ENCODE data around the gene HAO2. TPM values are rescaled to one million over a fixed set of nuclear protein-coding genes. Genes with fewer than 3 reads are reported as not detected.

HAO2 gene
- total RNA-seq, 1 experiment from 2014 or later, result 0.13 TPM

DNA sequence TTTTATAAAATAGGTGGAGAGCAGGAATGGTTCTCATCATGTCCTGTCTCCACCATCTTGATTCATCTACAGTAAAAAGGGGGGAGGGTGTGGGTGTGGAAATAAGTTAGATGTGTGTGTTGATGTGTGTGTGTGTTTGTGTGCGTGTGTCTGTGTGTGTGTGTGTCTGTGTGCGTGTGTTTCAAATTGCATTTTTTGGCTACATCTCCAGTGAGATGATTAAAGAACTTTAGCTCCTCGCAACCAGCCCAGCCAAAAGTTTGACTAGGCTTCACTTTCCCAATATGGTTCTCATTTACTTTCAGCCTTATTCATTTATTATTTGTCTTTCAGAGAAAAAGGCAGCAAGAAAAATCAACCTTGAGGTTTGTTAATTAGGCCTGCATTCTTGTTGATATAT is 14.7 kb upstream of the HAO2 start:
- Mint-ChIP-seq H3K36me3 (ENCODE audit: insufficient read depth in 1 of 3, low read depth in 3 of 3) (peaks cover 11 to 19% (median 11%) of the 10 kb centered on the region in 3 experiments), H3K4me1 (peaks cover 0 to 23% of the 10 kb centered on the region in 2 experiments; a peak in 3 of 4 replicates), H3K27me3 (ENCODE audit: low read depth) (peaks cover 3% of the 10 kb centered on the region; the same call in 1 of the 2 replicates), H3K27ac (no peak overlapping the region), H3K9me3 (peaks cover 3 to 15% of the 10 kb centered on the region in 2 experiments; a peak in 4 of 5 replicates), H3K4me3 (no peak overlapping the region)
- no peak overlapping the region for H3K56ac ChIP-seq (ENCODE audit: insufficient read length, low read depth, low read length)
- no peak overlapping the region for H3K14ac ChIP-seq (ENCODE audit: insufficient read depth, low read length)
- no peaks in the 10 kb centered on the region for H4K20me1 ChIP-seq (ENCODE audit: control insufficient read depth, insufficient read depth, insufficient read length)
- no peak overlapping the region for H2BK15ac ChIP-seq (ENCODE audit: low read depth, low read length)
- no peak overlapping the region for H3K18ac ChIP-seq (ENCODE audit: insufficient read length, low read depth, low read length)
- H3K4me1 ChIP-seq (ENCODE audit: insufficient read depth, low read length), result no peaks in the 10 kb centered on the region
- no peak overlapping the region for H3K4ac ChIP-seq (ENCODE audit: low read depth, low read length)
- H3K27me3 ChIP-seq (ENCODE audit: insufficient read depth, low read length), result no peaks in the 10 kb centered on the region
- TF ChIP-seq, protein P1, sequence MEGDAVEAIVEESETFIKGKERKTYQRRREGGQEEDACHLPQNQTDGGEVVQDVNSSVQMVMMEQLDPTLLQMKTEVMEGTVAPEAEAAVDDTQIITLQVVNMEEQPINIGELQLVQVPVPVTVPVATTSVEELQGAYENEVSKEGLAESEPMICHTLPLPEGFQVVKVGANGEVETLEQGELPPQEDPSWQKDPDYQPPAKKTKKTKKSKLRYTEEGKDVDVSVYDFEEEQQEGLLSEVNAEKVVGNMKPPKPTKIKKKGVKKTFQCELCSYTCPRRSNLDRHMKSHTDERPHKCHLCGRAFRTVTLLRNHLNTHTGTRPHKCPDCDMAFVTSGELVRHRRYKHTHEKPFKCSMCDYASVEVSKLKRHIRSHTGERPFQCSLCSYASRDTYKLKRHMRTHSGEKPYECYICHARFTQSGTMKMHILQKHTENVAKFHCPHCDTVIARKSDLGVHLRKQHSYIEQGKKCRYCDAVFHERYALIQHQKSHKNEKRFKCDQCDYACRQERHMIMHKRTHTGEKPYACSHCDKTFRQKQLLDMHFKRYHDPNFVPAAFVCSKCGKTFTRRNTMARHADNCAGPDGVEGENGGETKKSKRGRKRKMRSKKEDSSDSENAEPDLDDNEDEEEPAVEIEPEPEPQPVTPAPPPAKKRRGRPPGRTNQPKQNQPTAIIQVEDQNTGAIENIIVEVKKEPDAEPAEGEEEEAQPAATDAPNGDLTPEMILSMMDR (conservative IDR thresholded peaks at IDR 0.05), result no peak
- H3K79me1 ChIP-seq (ENCODE audit: insufficient read depth, low read depth, low read length, poor library complexity, severe bottlenecking), result no peaks in the 10 kb centered on the region
- no peak for DNase-seq
- no peak overlapping the region for H2BK20ac ChIP-seq (ENCODE audit: low read depth, low read length, poor library complexity, severe bottlenecking)
- no peaks in the 10 kb centered on the region for H3K9me3 ChIP-seq (ENCODE audit: control insufficient read depth, low read depth, low read length)
- no peaks in the 10 kb centered on the region for H3K79me2 ChIP-seq (ENCODE audit: insufficient read depth, low read length)
- H4K5ac ChIP-seq (ENCODE audit: insufficient read length, low read depth, low read length), result no peak overlapping the region
- H2AK5ac ChIP-seq (ENCODE audit: insufficient read length, low read length), result no peak overlapping the region
- no peak overlapping the region for H3K27ac ChIP-seq (ENCODE audit: insufficient read length, low read depth, low read length)
- no peak overlapping the region for H3K9ac ChIP-seq (ENCODE audit: extremely low read depth, insufficient read length, low read length)
- no peak overlapping the region for H4K91ac ChIP-seq (ENCODE audit: insufficient read length, low read depth, low read length)
- H3K4me2 ChIP-seq (ENCODE audit: insufficient read depth, insufficient read length, low read length), result no peak overlapping the region
- no CpG with 5 or more reads among the region's 3 CpGs for WGBS (ENCODE audit: extremely low coverage, insufficient read length, low lambda C conversion rate)
- no peak overlapping the region for H3K23ac ChIP-seq (ENCODE audit: insufficient read length, low read depth, low read length)
- no peak overlapping the region for H2AFZ ChIP-seq (ENCODE audit: low read length)
- H3K23me2 ChIP-seq (ENCODE audit: insufficient read length, low read depth, low read length, poor library complexity, severe bottlenecking), result no peaks in the 10 kb centered on the region
- H2BK12ac ChIP-seq (ENCODE audit: insufficient read length, low read depth, low read length), result no peak overlapping the region
- H2BK5ac ChIP-seq (ENCODE audit: insufficient read length, low read length), result no peak overlapping the region
- no peak overlapping the region for H3T11ph ChIP-seq (ENCODE audit: low read length)
- H2BK120ac ChIP-seq (ENCODE audit: low read depth, low read length, poor library complexity, severe bottlenecking), result no peak overlapping the region
- H4K8ac ChIP-seq (replicated peaks; ENCODE audit: insufficient read length, low read depth, low read length), result no peak overlapping the region
